Measurements from ENCODE around the gene SPSB2. TPM values are rescaled to one million over a fixed set of nuclear protein-coding genes. Genes with fewer than 3 reads are reported as not detected.

Gene SPSB2
- total RNA-seq, 1 donor from 2014 or later: 3.1 TPM

DNA sequence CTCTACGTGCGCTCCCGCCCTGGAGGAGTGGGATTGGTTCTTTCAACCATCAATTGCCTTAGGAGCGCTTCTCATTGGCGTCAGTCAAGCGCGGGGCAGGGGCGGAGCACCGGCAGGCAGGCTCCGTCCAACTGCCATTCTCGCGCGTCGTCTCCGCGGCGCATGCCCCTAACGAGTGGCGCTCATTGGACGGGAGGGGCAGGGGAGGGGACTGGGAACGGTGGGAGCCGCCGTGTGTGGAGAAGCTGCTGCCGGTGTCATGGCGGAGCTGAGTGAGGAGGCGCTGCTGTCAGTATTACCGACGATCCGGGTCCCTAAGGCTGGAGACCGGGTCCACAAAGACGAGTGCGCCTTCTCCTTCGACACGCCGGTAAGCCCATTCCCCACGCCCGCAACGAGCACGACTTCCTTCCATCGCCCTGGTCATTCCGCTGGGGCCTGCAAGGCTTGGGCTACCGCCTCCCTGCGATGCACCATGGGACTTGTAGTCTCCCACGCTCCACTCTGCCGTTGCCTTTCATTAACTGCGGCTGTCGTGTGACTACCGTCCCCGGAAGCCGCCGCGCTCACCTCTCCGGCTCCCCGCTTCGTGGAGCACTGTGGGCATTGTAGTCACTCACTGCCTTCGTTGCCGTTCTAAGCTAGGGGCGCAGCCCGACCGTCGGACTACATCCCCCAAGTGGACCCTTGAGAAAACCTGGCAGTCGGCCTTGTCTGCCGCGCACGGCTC, 21.0 kb downstream of the SPSB2 start, which contains the start of gene USP5:
Gene USP5, plus strand, starts transcription at position 230 of the 730 bp plus-strand sequence. Its CDS starts 30 bp downstream, at position 260.
- Histone ChIP-seq H3K9me3 (ENCODE audit: control insufficient read depth in 3 of 3, low read length in 3 of 3) (no peaks in the 10 kb centered on the region), H3K36me3 (ENCODE audit: control insufficient read depth in 3 of 3, insufficient read depth in 3 of 3, low read length in 3 of 3) (peaks cover 14 to 21% (median 15%) of the 10 kb centered on the region in 3 donors), H3K4me1 (ENCODE audit: control insufficient read depth in 3 of 3, insufficient read depth in 3 of 3, low read length in 3 of 3) (peaks cover 19 to 25% (median 23%) of the 10 kb centered on the region in 3 donors), H3K27me3 (ENCODE audit: control insufficient read depth in 3 of 3, insufficient read depth in 3 of 3, low read length in 3 of 3) (no peaks in the 10 kb centered on the region), H3K9ac (ENCODE audit: low read depth in 1 of 3, low read length in 3 of 3) (peak within 1 kb of the TSS; percentile 79 to 93 (median 92)), H3K4me3 (ENCODE audit: low read length in 3 of 3) (peak within 1 kb of the TSS; percentile 99), H3K27ac (ENCODE audit: low read depth, low read length) (peak within 1 kb of the TSS; percentile 96)

DNA sequence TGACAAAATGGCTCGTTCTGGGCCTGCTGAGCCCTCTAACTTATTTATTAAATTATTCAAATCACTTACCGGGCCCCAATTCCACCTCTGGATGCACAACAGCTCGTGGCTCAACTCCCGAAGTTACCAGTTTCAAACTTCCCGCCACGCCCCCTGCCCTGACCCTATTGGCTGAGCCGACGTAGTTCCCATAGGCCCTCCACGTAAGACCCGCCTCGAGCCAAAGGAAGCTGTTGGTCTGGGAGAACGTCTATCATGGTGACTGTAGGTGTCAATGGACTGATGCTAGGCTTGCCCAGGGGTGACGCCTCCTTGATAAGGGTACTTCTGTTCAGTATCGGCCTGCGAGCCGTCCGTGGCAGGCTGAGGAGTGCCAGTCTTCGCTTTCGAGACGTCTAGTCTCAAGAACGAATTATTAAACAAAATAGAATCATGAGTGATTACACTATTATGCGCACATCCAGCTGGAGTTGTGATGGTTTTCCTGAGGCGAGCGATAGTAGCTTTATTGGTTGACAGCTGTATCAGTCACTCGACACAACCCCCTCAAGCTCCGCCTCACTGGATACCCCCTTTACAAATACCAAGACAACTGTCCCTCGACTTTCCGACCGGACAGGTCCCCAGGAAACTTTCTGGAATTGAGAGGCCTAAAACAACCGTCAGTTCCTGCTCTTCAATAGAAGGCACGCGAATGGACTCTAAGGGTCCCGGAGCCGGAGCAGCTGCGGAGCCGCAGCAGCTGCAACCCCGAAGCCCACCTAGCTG, 21.8 kb downstream of the SPSB2 start, which contains the start of gene CDCA3:
Gene CDCA3, minus strand, starts transcription at position 134 of the 768 bp plus-strand sequence. CDS start 334 bp downstream, outside the sequence.
- H3K36me3 ChIP-seq (ENCODE audit: control insufficient read depth in 3 of 3, insufficient read depth in 3 of 3, low read length in 3 of 3): peaks cover 7 to 13% (median 8%) of the 10 kb centered on the region in 3 donors
- H3K27me3 ChIP-seq (ENCODE audit: control insufficient read depth in 3 of 3, insufficient read depth in 3 of 3, low read length in 3 of 3): no peaks in the 10 kb centered on the region

DNA sequence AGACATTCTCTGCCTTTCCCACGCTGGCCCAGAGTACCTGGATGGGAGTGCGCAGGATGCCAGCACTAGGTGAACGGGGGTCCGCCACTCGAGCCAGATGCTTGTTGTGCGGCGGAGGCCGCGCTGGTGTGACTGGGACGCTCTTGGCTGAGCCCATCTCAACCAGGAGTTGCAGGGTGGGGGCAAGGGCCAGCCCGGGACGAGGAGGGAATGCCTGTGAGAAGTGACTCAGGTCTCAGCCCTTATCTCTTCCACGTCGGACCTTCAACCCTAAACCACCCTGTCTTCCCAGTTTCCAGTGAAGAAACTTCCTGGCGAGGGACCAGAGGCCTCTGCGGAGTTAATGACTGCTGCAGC, 22.3 kb downstream of the SPSB2 start:
- Histone ChIP-seq H3K4me1 (ENCODE audit: control insufficient read depth in 3 of 3, insufficient read depth in 3 of 3, low read length in 3 of 3) (peaks cover 19 to 25% (median 23%) of the 10 kb centered on the region in 3 donors), H3K9ac (ENCODE audit: low read depth in 1 of 3, low read length in 3 of 3) (peak overlapping the region in 1 of 3 donors; percentile 92), H3K27ac (ENCODE audit: low read depth, low read length) (no peak overlapping the region), H3K4me3 (ENCODE audit: low read length in 3 of 3) (peak overlapping the region; percentile 99), H3K27me3 (ENCODE audit: control insufficient read depth in 3 of 3, insufficient read depth in 3 of 3, low read length in 3 of 3) (no peaks in the 10 kb centered on the region), H3K36me3 (ENCODE audit: control insufficient read depth in 3 of 3, insufficient read depth in 3 of 3, low read length in 3 of 3) (peaks cover 2 to 11% (median 3%) of the 10 kb centered on the region in 3 donors), H3K9me3 (ENCODE audit: control insufficient read depth in 3 of 3, low read length in 3 of 3) (no peaks in the 10 kb centered on the region)

More for the DNA sequence above, 21.8 kb downstream of the SPSB2 start, which contains the start of gene CDCA3:
- no peaks in the 10 kb centered on the region for H3K9me3 ChIP-seq (ENCODE audit: control insufficient read depth in 3 of 3, low read length in 3 of 3)
- H3K4me3 ChIP-seq (ENCODE audit: low read length in 3 of 3): peak within 1 kb of the TSS; percentile 99
- H3K4me1 ChIP-seq (ENCODE audit: control insufficient read depth in 3 of 3, insufficient read depth in 3 of 3, low read length in 3 of 3): peaks cover 19 to 25% (median 23%) of the 10 kb centered on the region in 3 donors
- peak within 1 kb of the TSS; percentile 96 for H3K27ac ChIP-seq (ENCODE audit: low read depth, low read length)
- H3K9ac ChIP-seq (ENCODE audit: low read depth in 1 of 3, low read length in 3 of 3): peak within 1 kb of the TSS; percentile 79 to 93 (median 92)

DNA sequence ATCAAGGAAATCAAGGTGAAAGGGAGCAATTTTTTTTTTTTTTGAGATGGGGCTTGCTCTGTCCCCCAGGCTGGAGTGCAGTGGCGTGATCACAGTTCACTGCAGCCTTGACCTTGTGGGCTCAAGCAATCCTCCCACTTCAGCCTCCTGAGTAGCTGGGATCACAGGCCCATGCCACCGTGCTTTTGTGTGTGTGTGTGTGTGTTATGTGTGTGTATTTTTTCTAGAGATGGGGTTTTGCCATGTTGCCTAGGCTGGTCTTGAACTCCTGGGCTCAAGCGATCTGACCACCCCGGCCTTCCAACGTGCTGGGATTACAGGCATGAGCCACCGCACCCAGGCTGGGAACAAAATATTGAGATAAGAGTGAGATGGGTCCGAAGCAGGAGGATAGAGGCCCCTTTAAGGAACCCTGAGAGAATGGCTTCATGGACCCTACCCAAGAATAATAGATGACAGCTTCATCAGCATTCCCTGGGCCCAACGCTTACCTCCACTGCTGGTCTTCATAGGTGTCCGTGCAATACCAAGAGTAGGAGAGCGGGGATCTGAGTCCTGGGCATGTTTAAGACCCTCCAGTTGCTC, 23.0 kb downstream of the SPSB2 start:
- Histone ChIP-seq H3K36me3 (ENCODE audit: control insufficient read depth in 3 of 3, insufficient read depth in 3 of 3, low read length in 3 of 3) (peaks cover 0 to 6% (median 3%) of the 10 kb centered on the region in 3 donors), H3K9ac (ENCODE audit: low read depth in 1 of 3, low read length in 3 of 3) (no peak overlapping the region), H3K27ac (ENCODE audit: low read depth, low read length) (no peak overlapping the region), H3K4me3 (ENCODE audit: low read length in 3 of 3) (no peak overlapping the region), H3K4me1 (ENCODE audit: control insufficient read depth in 3 of 3, insufficient read depth in 3 of 3, low read length in 3 of 3) (peaks cover 19 to 25% (median 23%) of the 10 kb centered on the region in 3 donors), H3K9me3 (ENCODE audit: control insufficient read depth in 3 of 3, low read length in 3 of 3) (no peaks in the 10 kb centered on the region), H3K27me3 (ENCODE audit: control insufficient read depth in 3 of 3, insufficient read depth in 3 of 3, low read length in 3 of 3) (no peaks in the 10 kb centered on the region)

DNA sequence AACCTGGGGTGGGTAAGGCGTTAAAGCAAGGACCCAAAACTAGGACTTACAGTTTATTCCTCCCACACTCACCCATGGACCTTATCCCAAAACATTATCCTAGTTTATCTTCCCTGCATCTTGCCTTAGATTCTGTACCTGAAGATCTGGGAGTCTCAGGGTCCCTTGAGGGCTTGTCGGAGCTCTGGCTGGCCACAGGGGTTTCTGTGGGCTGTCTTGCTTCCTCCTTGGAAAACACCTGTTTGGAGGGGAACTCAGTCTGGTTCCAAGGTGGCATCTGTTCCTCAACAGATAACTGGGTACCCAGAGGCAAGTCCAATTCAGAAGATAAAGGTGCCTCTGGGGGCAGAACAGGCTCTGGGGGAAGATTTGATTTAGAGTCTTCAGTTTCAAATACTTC, 23.7 kb downstream of the SPSB2 start:
- Histone ChIP-seq H3K27me3 (ENCODE audit: control insufficient read depth in 3 of 3, insufficient read depth in 3 of 3, low read length in 3 of 3) (no peaks in the 10 kb centered on the region), H3K4me3 (ENCODE audit: low read length in 3 of 3) (no peak overlapping the region), H3K36me3 (ENCODE audit: control insufficient read depth in 3 of 3, insufficient read depth in 3 of 3, low read length in 3 of 3) (peaks cover 0 to 9% (median 3%) of the 10 kb centered on the region in 3 donors), H3K9ac (ENCODE audit: low read depth in 1 of 3, low read length in 3 of 3) (no peak overlapping the region), H3K4me1 (ENCODE audit: control insufficient read depth in 3 of 3, insufficient read depth in 3 of 3, low read length in 3 of 3) (peaks cover 19 to 25% (median 23%) of the 10 kb centered on the region in 3 donors), H3K27ac (ENCODE audit: low read depth, low read length) (no peak overlapping the region), H3K9me3 (ENCODE audit: control insufficient read depth in 3 of 3, low read length in 3 of 3) (no peaks in the 10 kb centered on the region)

DNA sequence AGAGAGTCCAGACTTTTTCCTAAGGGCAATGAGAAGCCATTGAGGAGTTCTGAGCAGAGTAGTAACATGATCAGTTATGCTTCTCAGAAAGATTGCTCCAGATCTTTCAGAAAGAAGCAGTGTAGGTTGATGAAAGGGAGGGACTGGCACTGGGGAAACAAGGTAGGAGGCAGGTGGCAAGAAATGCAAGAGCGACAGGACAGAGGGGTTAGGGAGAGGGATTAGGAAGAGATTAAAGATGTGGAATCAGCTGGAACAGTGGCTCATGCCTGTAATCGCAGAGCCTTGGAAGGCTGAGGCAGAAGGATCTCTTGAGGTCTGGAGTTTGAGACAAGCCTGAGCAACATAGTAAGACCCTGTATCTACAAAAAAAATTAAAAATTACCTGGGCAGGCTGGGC, 25.4 kb downstream of the SPSB2 start:
- Histone ChIP-seq H3K4me3 (ENCODE audit: low read length in 3 of 3) (no peak overlapping the region), H3K4me1 (ENCODE audit: control insufficient read depth in 3 of 3, insufficient read depth in 3 of 3, low read length in 3 of 3) (peaks cover 8 to 11% (median 10%) of the 10 kb centered on the region in 3 donors), H3K27ac (ENCODE audit: low read depth, low read length) (no peak overlapping the region), H3K9me3 (ENCODE audit: control insufficient read depth in 3 of 3, low read length in 3 of 3) (no peaks in the 10 kb centered on the region), H3K27me3 (ENCODE audit: control insufficient read depth in 3 of 3, insufficient read depth in 3 of 3, low read length in 3 of 3) (no peaks in the 10 kb centered on the region), H3K9ac (ENCODE audit: low read depth in 1 of 3, low read length in 3 of 3) (peak overlapping the region in 1 of 3 donors; percentile 8), H3K36me3 (ENCODE audit: control insufficient read depth in 3 of 3, insufficient read depth in 3 of 3, low read length in 3 of 3) (peaks cover 0 to 9% (median 5%) of the 10 kb centered on the region in 3 donors)

DNA sequence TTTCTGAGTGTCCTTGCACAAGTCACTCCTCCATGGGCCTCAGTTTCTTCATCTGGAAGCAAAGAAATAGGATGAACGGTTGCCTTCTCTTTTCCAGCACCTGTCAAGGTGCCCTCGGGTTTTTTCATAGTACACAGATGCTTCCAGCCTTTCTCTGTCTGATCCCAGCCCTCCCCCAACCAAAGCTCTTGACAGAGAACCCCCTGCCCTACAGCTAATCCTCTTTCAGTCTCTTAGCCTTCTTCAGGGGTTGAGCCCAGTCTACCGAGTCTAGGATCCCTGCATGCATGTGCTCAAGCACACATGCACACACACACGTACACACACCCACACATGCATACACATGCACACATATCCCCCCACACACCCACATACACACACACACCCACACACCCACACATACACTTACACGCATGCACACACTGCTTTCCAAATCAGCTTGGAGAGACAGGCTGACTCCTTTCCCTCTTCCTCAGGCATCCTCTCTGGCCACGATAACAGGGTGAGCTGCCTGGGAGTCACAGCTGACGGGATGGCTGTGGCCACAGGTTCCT, 26.7 kb downstream of the SPSB2 start:
- Histone ChIP-seq H3K27me3 (ENCODE audit: control insufficient read depth in 3 of 3, insufficient read depth in 3 of 3, low read length in 3 of 3) (no peaks in the 10 kb centered on the region), H3K36me3 (ENCODE audit: control insufficient read depth in 3 of 3, insufficient read depth in 3 of 3, low read length in 3 of 3) (peaks cover 0 to 9% (median 5%) of the 10 kb centered on the region in 3 donors), H3K4me3 (ENCODE audit: low read length in 3 of 3) (no peak overlapping the region), H3K9ac (ENCODE audit: low read depth in 1 of 3, low read length in 3 of 3) (no peak overlapping the region), H3K9me3 (ENCODE audit: control insufficient read depth in 3 of 3, low read length in 3 of 3) (no peaks in the 10 kb centered on the region), H3K4me1 (ENCODE audit: control insufficient read depth in 3 of 3, insufficient read depth in 3 of 3, low read length in 3 of 3) (peaks cover 7 to 8% (median 7%) of the 10 kb centered on the region in 3 donors), H3K27ac (ENCODE audit: low read depth, low read length) (no peak overlapping the region)

DNA sequence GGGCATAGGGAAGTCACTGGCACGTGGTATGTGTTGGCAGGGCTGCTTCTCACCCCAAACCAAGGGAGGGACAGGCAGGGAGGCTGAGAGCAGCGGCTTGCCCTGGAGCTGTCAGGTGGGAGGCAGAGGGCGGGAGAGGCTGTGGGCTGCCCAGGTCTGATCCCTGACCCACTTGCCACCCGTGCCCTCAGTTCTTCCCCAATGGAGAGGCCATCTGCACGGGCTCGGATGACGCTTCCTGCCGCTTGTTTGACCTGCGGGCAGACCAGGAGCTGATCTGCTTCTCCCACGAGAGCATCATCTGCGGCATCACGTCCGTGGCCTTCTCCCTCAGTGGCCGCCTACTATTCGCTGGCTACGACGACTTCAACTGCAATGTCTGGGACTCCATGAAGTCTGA, 27.7 kb downstream of the SPSB2 start:
- no peak overlapping the region for H3K4me3 ChIP-seq (ENCODE audit: low read length in 3 of 3)
- H3K4me1 ChIP-seq (ENCODE audit: control insufficient read depth in 3 of 3, insufficient read depth in 3 of 3, low read length in 3 of 3): peaks cover 0 to 5% (median 0%) of the 10 kb centered on the region in 3 donors
- H3K9me3 ChIP-seq (ENCODE audit: control insufficient read depth in 3 of 3, low read length in 3 of 3): no peaks in the 10 kb centered on the region
- no peak overlapping the region for H3K27ac ChIP-seq (ENCODE audit: low read depth, low read length)
- no peaks in the 10 kb centered on the region for H3K27me3 ChIP-seq (ENCODE audit: control insufficient read depth in 3 of 3, insufficient read depth in 3 of 3, low read length in 3 of 3)
- no peak overlapping the region for H3K9ac ChIP-seq (ENCODE audit: low read depth in 1 of 3, low read length in 3 of 3)
- peaks cover 0 to 9% (median 5%) of the 10 kb centered on the region in 3 donors for H3K36me3 ChIP-seq (ENCODE audit: control insufficient read depth in 3 of 3, insufficient read depth in 3 of 3, low read length in 3 of 3)

DNA sequence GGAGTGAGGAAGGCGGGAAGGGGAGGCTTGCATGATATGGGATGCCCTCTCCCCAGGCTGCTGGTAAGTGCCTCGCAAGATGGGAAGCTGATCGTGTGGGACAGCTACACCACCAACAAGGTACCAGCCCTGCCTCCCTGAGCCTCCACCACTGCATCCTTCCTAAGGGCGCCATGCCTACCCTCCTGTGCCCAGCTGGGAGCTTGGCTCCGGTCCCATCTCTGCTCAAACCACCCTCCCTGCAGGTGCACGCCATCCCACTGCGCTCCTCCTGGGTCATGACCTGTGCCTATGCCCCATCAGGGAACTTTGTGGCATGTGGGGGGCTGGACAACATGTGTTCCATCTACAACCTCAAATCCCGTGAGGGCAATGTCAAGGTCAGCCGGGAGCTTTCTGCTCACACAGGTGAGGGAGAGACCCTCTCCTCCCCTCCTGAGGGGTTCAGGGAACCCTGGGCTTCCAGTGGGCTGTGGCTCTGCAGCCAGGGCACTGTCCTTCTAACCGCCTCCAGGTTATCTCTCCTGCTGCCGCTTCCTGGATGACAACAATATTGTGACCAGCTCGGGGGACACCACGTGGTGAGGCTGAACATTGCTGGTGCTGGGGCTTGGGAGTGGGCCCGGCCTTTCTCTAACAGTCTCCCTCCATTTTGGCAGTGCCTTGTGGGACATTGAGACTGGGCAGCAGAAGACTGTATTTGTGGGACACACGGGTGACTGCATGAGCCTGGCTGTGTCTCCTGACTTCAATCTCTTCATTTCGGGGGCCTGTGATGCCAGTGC, 29.8 kb downstream of the SPSB2 start:
- Histone ChIP-seq H3K27ac (ENCODE audit: low read depth, low read length) (no peak overlapping the region), H3K9ac (ENCODE audit: low read depth in 1 of 3, low read length in 3 of 3) (no peak overlapping the region), H3K4me1 (ENCODE audit: control insufficient read depth in 3 of 3, insufficient read depth in 3 of 3, low read length in 3 of 3) (peaks cover 0 to 5% (median 0%) of the 10 kb centered on the region in 3 donors), H3K36me3 (ENCODE audit: control insufficient read depth in 3 of 3, insufficient read depth in 3 of 3, low read length in 3 of 3) (peaks cover 0 to 11% (median 5%) of the 10 kb centered on the region in 3 donors), H3K9me3 (ENCODE audit: control insufficient read depth in 3 of 3, low read length in 3 of 3) (no peaks in the 10 kb centered on the region), H3K4me3 (ENCODE audit: low read length in 3 of 3) (no peak overlapping the region), H3K27me3 (ENCODE audit: control insufficient read depth in 3 of 3, insufficient read depth in 3 of 3, low read length in 3 of 3) (no peaks in the 10 kb centered on the region)

All from skeletal muscle tissue (tissue), 4 donors.